COLO829 (cell line): ENCODE measurements around the gene PDE4D.
"Not testable (repeated sequence)": the region's sequence is repeated elsewhere in the genome, so short reads cannot be mapped to it uniquely, and the experiment has no call there.

Source experiments
- DNase-seq: peaks from one replicate; pipeline ENCODE4 v3.0.0; 2012; ENCODE audit warnings: low spot score

PDE4D gene

GRCh38 chr5:59463618-59464166 is 429.8 kb downstream of the PDE4D start:
- DNase-seq = not testable (repeated sequence)

DNA sequence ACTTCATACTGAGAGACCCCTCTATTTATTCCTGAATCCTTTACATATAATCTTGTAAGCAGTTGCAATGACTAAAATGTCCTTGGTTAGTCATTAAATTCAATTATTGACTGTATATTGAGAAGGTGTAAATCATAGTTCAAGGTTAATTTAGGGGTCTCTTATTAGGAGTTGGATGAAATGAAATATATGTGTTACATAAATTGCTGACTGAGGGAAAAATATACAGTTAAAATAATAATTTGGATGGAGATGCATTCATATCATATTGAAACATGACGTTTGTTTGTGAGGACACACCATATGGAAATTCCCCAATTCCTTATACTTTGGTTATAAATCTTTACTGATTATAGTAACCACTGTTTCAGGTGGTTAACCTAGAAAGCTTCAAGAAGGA is 430.6 kb downstream of the PDE4D start:
- DNase-seq = no peak

- DNase-seq = no peak
Measured at GRCh38 chr5:59460368-59461153, 433.0 kb downstream of the PDE4D start.

GRCh38 chr5:59458966-59459729 is 434.4 kb downstream of the PDE4D start:
- DNase-seq = no peak

DNA sequence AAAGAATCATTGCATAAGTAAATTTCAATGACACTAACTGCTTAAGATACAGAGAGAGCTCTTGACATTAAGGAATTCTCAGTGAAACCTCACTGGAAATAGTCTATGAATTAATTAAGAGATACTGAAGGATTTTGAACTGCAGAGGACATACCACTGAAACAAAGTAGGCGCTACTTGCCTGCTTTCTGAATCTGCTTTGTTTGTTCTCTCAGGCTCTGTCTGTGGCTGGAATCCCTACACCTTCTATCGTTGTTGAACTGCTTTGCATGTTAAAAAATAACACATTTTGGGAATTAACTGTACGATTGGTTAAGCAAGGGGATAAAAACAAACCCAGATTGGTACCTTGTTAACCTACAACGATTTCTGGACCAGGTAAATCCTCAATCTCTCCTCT is 435.2 kb downstream of the PDE4D start:
- DNase-seq = no peak

- DNase-seq = no peak
Measured at GRCh38 chr5:59449905-59450644, 443.5 kb downstream of the PDE4D start.

DNA sequence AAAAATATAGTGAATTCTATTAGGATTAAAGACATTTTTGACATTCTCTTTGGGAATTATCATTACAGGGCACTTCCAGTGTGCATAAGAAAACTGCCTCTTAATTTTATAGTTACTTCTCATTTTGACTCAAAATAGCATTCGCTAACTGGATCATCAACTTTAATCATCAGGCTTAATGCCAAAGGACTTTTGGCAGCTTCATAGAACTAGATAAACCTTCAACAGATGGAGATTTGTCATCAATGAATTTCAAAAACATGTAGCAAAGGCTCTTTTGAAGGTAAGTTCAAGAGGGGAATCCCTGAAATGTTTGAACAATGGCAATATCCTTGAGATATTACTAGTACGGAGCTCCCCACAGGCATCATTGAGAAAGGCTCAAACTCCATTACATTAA is 447.2 kb downstream of the PDE4D start:
- DNase-seq = no peak

DNA sequence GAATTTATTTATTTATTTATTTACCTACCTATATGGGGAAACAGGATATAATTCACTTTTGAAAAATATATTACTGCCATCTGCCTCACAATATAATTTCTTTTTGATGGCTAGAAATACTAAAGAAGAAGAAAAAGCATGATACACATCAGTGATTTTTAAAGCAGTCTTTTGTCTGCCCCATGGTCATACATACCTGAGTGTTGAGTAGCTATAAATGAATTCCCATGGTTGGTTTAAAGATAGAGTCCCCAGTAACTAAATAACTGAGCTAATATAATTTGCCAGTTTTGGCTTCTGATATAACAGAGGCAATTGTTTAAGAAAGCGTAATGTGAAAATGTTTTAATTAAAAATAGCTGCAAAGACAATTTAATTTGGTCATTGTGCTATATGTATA is 447.8 kb downstream of the PDE4D start:
- DNase-seq = no peak

- no peak for DNase-seq
Measured at GRCh38 chr5:59439303-59439702, 454.2 kb downstream of the PDE4D start.

GRCh38 chr5:59437176-59437575 is 456.4 kb downstream of the PDE4D start:
- no peak for DNase-seq

GRCh38 chr5:59436364-59437148 is 457.0 kb downstream of the PDE4D start:
- DNase-seq = no peak

DNA sequence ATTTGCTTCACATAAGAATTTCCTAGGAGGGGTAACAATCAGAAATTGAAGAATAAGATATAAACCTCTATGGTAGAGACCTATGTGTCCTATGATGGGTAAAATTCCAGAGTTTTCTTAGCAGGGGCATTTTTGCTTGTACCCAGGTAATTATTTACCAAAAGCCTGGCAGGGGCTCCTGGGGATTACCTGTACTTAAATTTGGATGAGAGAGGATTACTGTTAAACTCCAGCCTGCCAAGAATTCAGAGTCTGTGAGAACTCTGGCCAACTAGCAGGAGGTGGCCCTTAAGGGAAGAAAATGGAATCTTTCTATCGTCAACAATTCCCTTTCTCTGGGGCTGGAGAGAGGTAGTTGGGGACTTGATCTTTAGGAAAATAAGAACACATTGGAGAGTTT is 460.4 kb downstream of the PDE4D start:
- no peak for DNase-seq

DNA sequence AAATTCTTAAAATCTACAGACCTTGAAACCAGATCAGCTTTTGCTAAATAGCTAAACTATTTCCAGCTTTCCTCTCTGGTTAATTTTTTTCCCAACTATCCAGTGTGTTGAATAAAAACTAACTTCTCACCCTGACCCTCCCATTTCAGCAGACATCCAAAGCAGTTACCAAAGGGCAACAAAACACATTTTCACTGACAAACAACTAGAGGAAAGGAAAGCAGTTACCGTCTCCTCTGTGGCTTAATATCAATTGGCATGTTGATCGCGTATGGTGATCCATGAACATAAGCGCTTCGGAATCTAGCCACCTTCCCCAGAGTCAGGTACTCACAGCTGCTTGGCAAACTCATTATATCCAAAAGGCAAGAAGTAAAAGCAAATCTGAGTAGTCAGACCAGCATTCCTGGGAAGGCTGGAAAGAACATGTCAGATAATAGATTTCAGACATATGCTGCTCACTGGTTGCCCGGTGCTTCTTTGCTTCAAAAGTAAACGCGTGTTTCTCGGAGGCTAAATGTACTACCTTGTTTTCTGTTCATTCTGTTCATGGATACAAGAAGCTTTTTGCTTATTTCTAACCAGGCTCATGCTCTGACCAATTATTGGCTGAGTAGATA is 463.4 kb downstream of the PDE4D start:
- DNase-seq = no peak

- DNase-seq = no peak
Measured at GRCh38 chr5:59428391-59428790, 465.1 kb downstream of the PDE4D start.

- no peak for DNase-seq
Measured at GRCh38 chr5:59424515-59424914, 469.0 kb downstream of the PDE4D start.

DNA sequence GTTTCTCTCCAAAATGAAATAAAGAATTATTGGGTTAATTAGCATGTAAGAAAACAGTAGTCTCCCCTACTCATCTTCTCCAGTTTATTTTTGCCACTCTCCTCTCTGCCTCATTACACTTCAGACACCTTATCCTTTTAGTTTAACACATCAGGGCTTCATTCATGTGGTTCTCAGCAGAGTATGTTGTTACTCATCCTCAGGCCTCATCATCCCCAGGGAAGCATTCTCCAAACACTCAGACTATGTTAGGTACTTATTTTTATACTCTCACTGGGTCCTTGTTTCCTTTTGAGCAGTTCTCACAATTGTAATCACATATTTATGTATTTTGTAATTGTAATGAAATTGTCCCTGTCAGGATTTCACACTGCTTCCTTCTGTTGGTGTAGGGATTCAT is 470.5 kb downstream of the PDE4D start:
- DNase-seq = peak; percentile 1

- DNase-seq = no peak
Measured at GRCh38 chr5:59421986-59422941, 471.3 kb downstream of the PDE4D start.

DNA sequence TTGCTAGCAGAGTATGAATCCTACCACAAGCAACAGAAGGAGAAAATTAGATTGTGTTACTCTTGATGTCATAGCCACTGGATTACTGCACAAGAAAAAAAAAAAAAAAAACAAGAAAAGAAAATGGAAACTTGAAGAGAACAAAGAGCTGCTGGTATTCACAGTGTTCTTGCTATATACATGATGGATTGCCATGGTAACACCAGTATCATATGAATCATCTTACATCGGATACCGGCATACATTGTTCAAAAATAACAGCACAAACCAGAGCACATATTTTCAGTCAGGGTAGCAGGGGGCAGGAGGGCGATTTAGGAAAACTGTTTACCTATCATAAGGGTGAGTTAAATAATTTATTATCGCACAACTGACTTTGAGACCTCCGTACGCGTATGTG is 472.9 kb downstream of the PDE4D start:
- no peak for DNase-seq

DNA sequence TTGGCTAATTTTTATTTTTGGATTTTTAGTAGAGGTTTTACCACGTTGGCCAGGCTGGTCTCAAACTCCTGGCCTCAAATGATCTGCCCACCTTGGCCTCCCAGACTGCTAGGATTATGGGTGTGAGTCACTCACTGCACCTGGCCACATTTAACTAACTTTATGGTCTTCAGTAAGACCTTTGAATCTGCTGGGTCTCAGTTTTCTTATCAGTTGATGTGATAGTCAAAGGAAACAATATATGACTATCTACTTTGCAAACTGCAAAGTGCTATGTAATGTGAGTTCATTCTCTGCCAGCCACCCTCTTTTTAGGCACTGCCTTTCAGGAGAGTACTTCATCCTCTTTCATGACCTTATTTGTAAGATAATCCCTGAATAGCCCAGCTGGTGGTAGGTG is 474.7 kb downstream of the PDE4D start:
- DNase-seq = no peak

- no peak for DNase-seq
Measured at GRCh38 chr5:59416451-59416850, 477.1 kb downstream of the PDE4D start.
